Stomach (tissue), 9 donors: ENCODE measurements around the gene SPINT2. TPM values are rescaled to one million over a fixed set of nuclear protein-coding genes. Genes with fewer than 3 reads are reported as not detected.

ENCODE experiments used
- DNase-seq, 2 donors: peaks; one replicate each; pipeline versions ENCODE4 v3.0.0 to v3.0.0-alpha.2; 2013 to 2019
- H3K27ac ChIP-seq, 5 donors: fragments of 200-600 bp in 4 of 5; sonication (generic) in 4 of 5; one replicate each; pipeline ENCODE4 v1.5.1; 2013 to 2019; ENCODE audit warnings: mild to moderate bottlenecking in 1 of 5, moderate library complexity in 1 of 5
- H3K27me3 ChIP-seq, 3 donors: fragments of 200-600 bp; sonication (generic); one replicate each; pipeline ENCODE4 v1.5.1; 2017 to 2019; ENCODE audit warnings: mixed run types in 1 of 3
- H3K36me3 ChIP-seq, 4 donors: fragments of 200-600 bp; sonication (generic); 1 replicate in 3 of 4; 2 replicates in 1 of 4; pipeline ENCODE4 v1.5.1; 2016 to 2019
- H3K4me1 ChIP-seq, 4 donors: fragments of 200-600 bp; sonication (generic); one replicate each; pipeline ENCODE4 v1.5.1; 2016 to 2019
- H3K4me3 ChIP-seq, 4 donors: fragments of 200-600 bp; sonication (generic) in 3 of 4; one replicate each; pipeline ENCODE4 v1.5.1; 2016 to 2019; ENCODE audit warnings: mild to moderate bottlenecking in 1 of 4
- H3K9me3 ChIP-seq, 4 donors: fragments of 200-600 bp; sonication (generic); one replicate each; pipeline ENCODE4 v1.5.1; 2016 to 2019
- CTCF ChIP-seq, 7 experiments: fragments of 450-650 bp in 4 of 7; fragments of 200-600 bp in 3 of 7; sonication (generic) in 3 of 7; IDR thresholded peaks; one replicate each; pipeline ENCODE4 v1.5.1; 2016 to 2019; ENCODE audit warnings: antibody characterized with exemption in 7 of 7, control low read depth in 2 of 7, mild to moderate bottlenecking in 1 of 7
- EP300 ChIP-seq: sonication (generic); formaldehyde crosslinking; IDR thresholded peaks from one replicate; pipeline ENCODE4 v1.6.1; 2017; ENCODE audit warnings: antibody characterized with exemption
- POLR2A ChIP-seq, 4 donors: fragments of 450-650 bp; IDR thresholded peaks; one replicate each; pipeline ENCODE4 v1.6.1; 2016; ENCODE audit warnings: antibody characterized with exemption in 4 of 4, control low read depth in 2 of 4, mild to moderate bottlenecking in 1 of 4, moderate library complexity in 1 of 4
- POLR2AphosphoS5 ChIP-seq, 3 donors: sonication (generic); formaldehyde crosslinking; IDR thresholded peaks; one replicate each; pipeline ENCODE4 v1.6.1; 2016; ENCODE audit warnings: antibody characterized with exemption in 3 of 3
- WGBS, 5 donors: extraction: QIAGEN DNeasy Blood & Tissue Kit in 3 of 5; methylation state at CpG; one replicate each; pipeline versions ENCODE4 v1.1.5 to v1.1.7; 2013 to 2018; 5-methylcytosine and 5-hydroxymethylcytosine counted together
- intact Hi-C: fragments of 100-400 bp; cut with DNase I; formaldehyde crosslinking; loops from one replicate; pipeline ENCODE4 v1.15.1; 2023; ENCODE audit warnings: low total_unique reads
- polyA plus RNA-seq, 3 donors: library from polyadenylated mRNA; stranded (reverse); fragments of 200-250 nt; gene quantifications; one replicate each; pipeline ENCODE4 v1.2.3, GENCODE V29; 2013
- total RNA-seq, 5 donors: library from RNA; depleted of rRNA; stranded (reverse); fragments of >200 nt; gene quantifications; one replicate each; pipeline versions ENCODE4 v1.1.0 to v1.2.3, GENCODE V29; 2014 to 2016
- donor health status: healthy with polysubstance abuse.
- donor health status: Bipolar disorder and iron deficiency.
- donor health status: healthy.

The SPINT2 gene
- total and polyA plus RNA-seq, 8 donors, result 29.8 to 1,508 (median 220) TPM

GRCh38 chr19:38288123-38288855 is 23.9 kb downstream of the SPINT2 start:
- peaks cover 20 to 83% (median 44%) of the 10 kb centered on the region in 4 donors for H3K36me3 ChIP-seq
- TF ChIP-seq EP300 (no peak), CTCF (IDR thresholded peaks at IDR 0.05) (no peak)
- H3K4me3 ChIP-seq, result no peak overlapping the region
- DNase-seq, result no peak
- 82 to 88% (median 84%) methylated on average over 9 to 16 of the region's 16 CpGs for WGBS, 5 donors
- no peaks in the 10 kb centered on the region for H3K9me3 ChIP-seq
- peaks cover 15 to 58% (median 46%) of the 10 kb centered on the region in 4 donors for H3K4me1 ChIP-seq
- intact Hi-C loops, result no loop called here
- peak overlapping the region in 1 of 5 donors; percentile 17 for H3K27ac ChIP-seq
- no peaks in the 10 kb centered on the region for H3K27me3 ChIP-seq

DNA sequence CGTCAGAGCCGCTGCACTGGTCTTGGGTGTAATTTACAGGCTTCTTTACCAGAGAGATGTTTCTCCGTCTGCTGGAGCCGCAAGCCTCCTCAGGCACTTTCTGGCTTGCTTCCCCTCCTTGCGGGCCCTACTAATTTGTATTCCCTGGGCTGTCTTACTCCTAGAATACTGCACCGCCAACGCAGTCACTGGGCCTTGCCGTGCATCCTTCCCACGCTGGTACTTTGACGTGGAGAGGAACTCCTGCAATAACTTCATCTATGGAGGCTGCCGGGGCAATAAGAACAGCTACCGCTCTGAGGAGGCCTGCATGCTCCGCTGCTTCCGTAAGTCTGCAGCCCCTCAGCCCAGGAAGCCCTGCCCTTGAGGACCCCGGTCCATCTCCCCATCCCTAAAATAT is 25.6 kb downstream of the SPINT2 start:
- 92 to 95% (median 94%) methylated on average over 15 of the region's 15 CpGs for WGBS, 5 donors
- TF ChIP-seq EP300 (no peak), POLR2A (IDR thresholded peaks at IDR 0.05) (no peak), POLR2AphosphoS5 (IDR thresholded peaks at IDR 0.05) (no peak), CTCF (IDR thresholded peaks at IDR 0.05) (no peak)
- Histone ChIP-seq H3K4me1 (peaks cover 15 to 48% (median 40%) of the 10 kb centered on the region in 4 donors), H3K27me3 (no peaks in the 10 kb centered on the region), H3K9me3 (no peaks in the 10 kb centered on the region), H3K27ac (peak overlapping the region; percentile 47 to 84 (median 67)), H3K36me3 (peaks cover 19 to 81% (median 44%) of the 10 kb centered on the region in 4 donors), H3K4me3 (no peak overlapping the region)
- no peak for DNase-seq
- intact Hi-C loops, result no loop called here

GRCh38 chr19:38290631-38291147 is 26.3 kb downstream of the SPINT2 start:
- H3K36me3 ChIP-seq, result peaks cover 16 to 76% (median 42%) of the 10 kb centered on the region in 4 donors
- H3K4me3 ChIP-seq, result no peak overlapping the region
- H3K27ac ChIP-seq, result peak overlapping the region; percentile 47 to 84 (median 67)
- TF ChIP-seq CTCF (IDR thresholded peaks at IDR 0.05) (no peak), POLR2AphosphoS5 (IDR thresholded peaks at IDR 0.05) (peak in 2 of 3 donors; percentile 66 to 74), POLR2A (IDR thresholded peaks at IDR 0.05) (no peak)
- intact Hi-C loops, result no loop called here
- no peaks in the 10 kb centered on the region for H3K27me3 ChIP-seq
- WGBS, 5 donors, result 21 to 64% (median 28%) methylated on average over 11 to 13 of the region's 13 CpGs
- peaks cover 15 to 42% (median 34%) of the 10 kb centered on the region in 4 donors for H3K4me1 ChIP-seq
- H3K9me3 ChIP-seq, result no peaks in the 10 kb centered on the region
- DNase-seq, result peak; percentile 54 to 95

DNA sequence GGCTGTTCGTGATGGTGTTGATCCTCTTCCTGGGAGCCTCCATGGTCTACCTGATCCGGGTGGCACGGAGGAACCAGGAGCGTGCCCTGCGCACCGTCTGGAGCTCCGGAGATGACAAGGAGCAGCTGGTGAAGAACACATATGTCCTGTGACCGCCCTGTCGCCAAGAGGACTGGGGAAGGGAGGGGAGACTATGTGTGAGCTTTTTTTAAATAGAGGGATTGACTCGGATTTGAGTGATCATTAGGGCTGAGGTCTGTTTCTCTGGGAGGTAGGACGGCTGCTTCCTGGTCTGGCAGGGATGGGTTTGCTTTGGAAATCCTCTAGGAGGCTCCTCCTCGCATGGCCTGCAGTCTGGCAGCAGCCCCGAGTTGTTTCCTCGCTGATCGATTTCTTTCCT is 27.5 kb downstream of the SPINT2 start:
- no peak overlapping the region for H3K4me3 ChIP-seq
- 61 to 74% (median 65%) methylated on average over 14 to 15 of the region's 15 CpGs for WGBS, 5 donors
- H3K27me3 ChIP-seq, result no peaks in the 10 kb centered on the region
- H3K36me3 ChIP-seq, result peaks cover 16 to 69% (median 39%) of the 10 kb centered on the region in 4 donors
- peak overlapping the region in 4 of 5 donors; percentile 1 to 84 (median 68) for H3K27ac ChIP-seq
- H3K9me3 ChIP-seq, result no peaks in the 10 kb centered on the region
- peaks cover 15 to 36% (median 29%) of the 10 kb centered on the region in 4 donors for H3K4me1 ChIP-seq
- no peak for TF ChIP-seq POLR2AphosphoS5 (IDR thresholded peaks at IDR 0.05)
- no peak for TF ChIP-seq CTCF (IDR thresholded peaks at IDR 0.05)
- TF ChIP-seq POLR2A (IDR thresholded peaks at IDR 0.05), result no peak
- TF ChIP-seq EP300, result no peak
- no peak for DNase-seq
- intact Hi-C loops, result no loop called here
